Subcutaneous adipose tissue (tissue), 4 donors: ENCODE results near the gene PDGFD. TPM values are rescaled to one million over a fixed set of nuclear protein-coding genes. Genes with fewer than 3 reads are reported as not detected.

ENCODE experiments used
- total RNA-seq, 4 donors: library from RNA; depleted of rRNA; stranded (reverse); fragments of >200 nt; gene quantifications; one replicate each; pipeline ENCODE4 v1.1.0, GENCODE V29; 2016
- TF ChIP-seq, protein P1 (sequence below): fragments of 450-650 bp; IDR thresholded peaks from one replicate; pipeline ENCODE4 v1.5.1; 2016; ENCODE audit warnings: low read depth, mild to moderate bottlenecking, control low read depth, antibody characterized with exemption, moderate library complexity

PDGFD gene
- total RNA-seq, 4 donors from 2014 or later = 19.4 to 77.7 (median 44.9) TPM

DNA sequence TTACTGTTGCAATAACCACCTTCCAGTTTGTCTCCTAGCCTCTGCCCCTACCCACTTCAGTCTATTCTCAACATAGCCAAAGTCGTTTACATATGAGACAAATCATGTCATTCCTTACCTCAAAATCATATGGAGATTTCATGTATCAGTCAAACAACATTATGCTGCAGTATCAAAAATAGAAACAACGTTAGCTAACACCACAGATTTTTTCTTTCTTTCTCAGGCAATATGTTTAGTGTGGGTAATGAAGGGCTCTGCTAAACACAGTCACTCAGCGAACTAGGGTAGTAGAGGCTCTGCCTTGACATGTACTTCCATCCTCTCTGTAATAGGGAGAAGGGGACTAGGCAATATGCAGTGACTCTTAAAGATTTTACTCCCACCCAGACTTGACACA, 268.8 kb downstream of the PDGFD start:
- TF ChIP-seq, protein P1, sequence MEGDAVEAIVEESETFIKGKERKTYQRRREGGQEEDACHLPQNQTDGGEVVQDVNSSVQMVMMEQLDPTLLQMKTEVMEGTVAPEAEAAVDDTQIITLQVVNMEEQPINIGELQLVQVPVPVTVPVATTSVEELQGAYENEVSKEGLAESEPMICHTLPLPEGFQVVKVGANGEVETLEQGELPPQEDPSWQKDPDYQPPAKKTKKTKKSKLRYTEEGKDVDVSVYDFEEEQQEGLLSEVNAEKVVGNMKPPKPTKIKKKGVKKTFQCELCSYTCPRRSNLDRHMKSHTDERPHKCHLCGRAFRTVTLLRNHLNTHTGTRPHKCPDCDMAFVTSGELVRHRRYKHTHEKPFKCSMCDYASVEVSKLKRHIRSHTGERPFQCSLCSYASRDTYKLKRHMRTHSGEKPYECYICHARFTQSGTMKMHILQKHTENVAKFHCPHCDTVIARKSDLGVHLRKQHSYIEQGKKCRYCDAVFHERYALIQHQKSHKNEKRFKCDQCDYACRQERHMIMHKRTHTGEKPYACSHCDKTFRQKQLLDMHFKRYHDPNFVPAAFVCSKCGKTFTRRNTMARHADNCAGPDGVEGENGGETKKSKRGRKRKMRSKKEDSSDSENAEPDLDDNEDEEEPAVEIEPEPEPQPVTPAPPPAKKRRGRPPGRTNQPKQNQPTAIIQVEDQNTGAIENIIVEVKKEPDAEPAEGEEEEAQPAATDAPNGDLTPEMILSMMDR = no peak

DNA sequence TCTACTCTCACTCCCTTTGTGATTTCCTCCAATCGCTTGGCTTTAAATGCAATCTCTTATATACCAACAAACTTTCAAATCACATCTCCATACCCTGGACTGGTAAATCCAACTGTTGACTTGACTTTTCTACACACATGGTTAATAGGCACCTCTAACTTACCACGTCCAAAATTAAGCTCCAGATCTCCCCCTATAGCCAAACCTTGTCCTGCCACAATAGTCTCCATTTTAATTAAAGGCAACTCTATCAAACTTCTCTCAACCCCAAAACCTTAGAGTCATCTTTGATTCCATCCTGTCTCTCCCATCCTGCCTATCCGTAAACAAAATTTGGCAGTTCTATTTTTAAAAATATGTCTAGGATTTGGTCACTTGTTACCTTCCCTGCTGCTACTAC, 269.3 kb downstream of the PDGFD start:
- TF ChIP-seq, protein P1 = no peak

DNA sequence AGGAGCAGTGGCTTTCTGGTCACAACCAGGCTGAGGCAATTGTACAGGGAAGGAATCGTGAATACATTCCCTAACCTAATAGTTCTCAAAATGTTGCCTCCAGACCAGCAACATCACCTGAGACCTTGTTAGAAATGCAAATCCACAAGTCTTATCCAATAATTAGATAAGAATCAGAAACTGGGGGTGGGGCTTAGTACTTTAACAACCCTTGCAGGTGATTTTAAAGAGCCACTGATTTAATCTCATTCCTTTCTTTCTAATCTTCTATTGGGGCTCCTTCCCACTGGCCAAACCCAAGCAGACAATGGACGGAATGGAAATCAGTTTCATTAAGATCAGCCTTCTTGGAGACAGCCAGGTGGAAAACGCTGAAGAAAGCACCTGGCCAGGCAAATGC, 269.9 kb downstream of the PDGFD start:
- TF ChIP-seq, protein P1 = no peak

DNA sequence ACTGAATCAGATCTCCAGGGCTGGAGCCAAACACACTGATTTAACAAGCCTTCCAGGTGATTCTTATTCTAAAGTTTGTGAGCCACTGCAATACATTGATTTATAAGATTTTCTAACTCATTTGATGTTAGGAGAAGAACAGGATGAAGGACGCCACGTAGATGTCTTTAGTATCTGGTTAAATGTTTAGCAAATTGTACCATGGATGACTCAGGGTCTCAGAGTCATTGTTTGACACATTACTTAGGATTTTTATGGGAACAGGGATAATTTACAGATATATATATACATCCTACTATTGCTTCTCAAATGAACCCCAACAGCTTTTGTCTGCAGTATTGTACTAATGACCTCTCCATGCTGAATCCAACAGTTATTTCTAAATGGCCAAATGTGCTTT, 270.6 kb downstream of the PDGFD start:
- TF ChIP-seq, protein P1 = no peak

DNA sequence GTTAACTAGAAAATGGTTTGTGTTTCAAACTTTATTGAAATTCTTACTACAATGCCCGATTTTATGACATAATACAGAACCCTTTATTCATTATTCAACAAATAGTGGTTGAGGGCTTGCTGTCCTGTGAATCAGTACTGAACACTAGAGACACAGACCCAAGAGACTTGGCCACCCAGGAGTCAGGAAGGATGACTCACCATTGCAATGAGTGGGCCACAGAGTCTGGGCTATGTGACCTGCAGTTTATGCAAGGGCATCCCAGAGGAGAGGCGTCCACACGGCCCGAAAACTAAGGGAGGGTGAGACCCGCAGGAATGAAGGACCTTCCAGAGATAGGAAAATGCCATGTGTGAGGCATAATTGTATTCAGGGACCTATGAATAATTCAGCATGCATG, 271.3 kb downstream of the PDGFD start:
- TF ChIP-seq, protein P1 = no peak

GRCh38 chr11:103890654-103891053, 273.3 kb downstream of the PDGFD start:
- TF ChIP-seq, protein P1 = no peak

DNA sequence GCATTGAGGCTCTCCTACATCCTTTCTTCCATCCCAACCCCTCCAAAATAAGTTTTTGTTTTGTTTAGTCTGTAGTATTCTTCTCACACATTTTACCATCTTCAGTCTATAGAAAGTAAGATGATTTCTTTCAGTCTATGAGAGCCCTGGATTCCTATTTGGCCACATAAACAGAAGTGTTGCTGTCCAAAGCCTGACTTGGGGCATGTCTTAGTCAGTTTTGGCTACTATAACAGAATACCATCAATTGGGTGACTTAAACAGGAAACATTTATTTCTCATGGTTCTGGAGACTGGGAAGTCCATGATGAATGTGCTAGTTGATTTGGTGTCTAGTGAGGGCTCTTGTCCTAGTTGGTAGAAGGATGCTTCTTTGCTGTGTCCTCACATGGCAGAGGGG, 274.3 kb downstream of the PDGFD start:
- TF ChIP-seq, protein P1 = no peak
